NCI-H345 (cell line): Measurements from ENCODE around the gene PI16.
A peak's percentile ranks its signal among the peaks of the same experiment; 100 is the strongest.
"Not testable (repeated sequence)": the region's sequence is repeated elsewhere in the genome, so short reads cannot be mapped to it uniquely, and the experiment has no call there.

Source experiments
- DNase-seq: peaks from one replicate; lab custom pipeline; 2025; lab: John Stamatoyannopoulos, UW

PI16 gene

GRCh38 chr6:36929152-36929551, 25.4 kb upstream of the PI16 start:
- no peak for DNase-seq

DNA sequence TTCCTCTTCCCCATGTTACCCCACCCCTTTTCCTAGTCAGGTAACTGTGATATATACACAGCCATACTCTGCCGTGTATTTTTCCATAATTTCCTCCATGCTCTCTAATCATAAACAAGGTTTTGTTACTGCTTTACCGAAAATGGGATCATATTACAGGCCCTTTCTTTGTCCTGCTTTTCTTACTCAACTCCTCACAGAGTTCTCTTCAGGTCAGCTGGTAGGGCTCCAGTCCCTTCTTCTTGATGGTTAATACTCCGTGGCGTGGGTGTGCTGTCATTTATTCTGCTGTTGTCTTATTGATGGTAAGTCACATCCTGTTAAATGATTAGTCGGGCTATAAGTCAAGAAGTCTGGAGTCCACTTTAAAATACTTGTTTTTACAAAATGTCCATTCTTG, 24.9 kb upstream of the PI16 start:
- no peak for DNase-seq

- no peak for DNase-seq
Observed at GRCh38 chr6:36930483-36930882, 24.1 kb upstream of the PI16 start.

GRCh38 chr6:36933102-36933501, 21.4 kb upstream of the PI16 start:
- no peak for DNase-seq

DNA sequence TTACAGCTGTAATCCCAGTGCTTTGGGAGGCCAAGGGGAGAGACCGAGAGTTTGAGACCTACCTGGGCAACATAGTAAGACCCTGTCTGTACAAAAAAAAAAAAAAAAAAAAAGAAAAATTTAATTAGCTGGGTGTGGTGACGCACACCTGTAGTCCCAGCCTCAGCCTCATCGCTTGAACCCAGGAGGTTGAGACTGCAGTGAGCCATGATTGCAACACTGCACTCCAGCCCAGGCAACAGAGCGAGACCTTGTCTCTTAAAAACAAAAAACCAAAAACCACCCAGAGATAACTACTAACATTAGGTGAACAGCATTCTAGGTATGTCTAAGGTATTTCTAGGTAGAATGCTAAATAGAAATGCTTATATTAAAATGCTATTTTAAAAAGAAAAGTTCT, 21.0 kb upstream of the PI16 start:
- DNase-seq: no peak

DNA sequence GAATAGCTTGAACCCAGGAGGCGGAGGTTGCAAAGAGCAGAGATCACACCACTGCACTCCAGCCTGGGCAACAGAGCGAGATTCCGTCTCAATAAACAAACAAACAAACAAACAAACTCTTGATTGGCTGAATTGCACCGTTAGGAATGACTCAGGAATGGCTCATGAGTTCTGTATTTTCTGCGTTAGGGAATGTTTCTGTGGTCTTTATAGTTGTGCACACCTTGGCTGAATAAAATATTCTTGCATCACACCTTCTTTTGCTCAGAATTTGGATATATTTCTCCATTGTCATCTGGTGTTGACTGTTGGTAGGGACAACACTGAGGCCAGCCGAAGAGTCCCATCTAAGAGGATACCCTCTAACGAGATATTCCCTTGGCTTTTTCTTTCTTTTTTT, 19.6 kb upstream of the PI16 start:
- DNase-seq: no peak

DNA sequence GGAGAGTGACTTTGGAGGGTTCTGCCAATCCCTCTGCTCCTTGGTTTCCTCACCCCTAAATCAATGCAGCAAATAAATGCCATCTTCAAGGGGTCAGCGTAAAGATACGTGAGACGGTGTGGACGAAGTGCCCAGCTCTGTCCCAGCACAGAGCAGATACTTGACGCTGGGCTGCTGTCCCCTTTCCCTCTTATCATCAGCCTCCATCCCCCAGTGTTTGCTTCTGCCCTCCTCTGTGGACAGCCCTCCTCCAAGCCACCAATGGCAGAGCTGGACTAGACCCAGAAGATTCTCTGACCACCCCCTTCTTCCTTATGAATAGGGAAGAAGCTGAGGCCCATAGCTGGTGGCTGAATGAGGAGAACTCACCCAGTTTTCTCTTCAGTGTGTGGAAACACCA, 17.7 kb upstream of the PI16 start:
- DNase-seq: no peak

- DNase-seq: no peak
Observed at GRCh38 chr6:36937896-36938295, 16.6 kb upstream of the PI16 start.

GRCh38 chr6:36938536-36938935, 16.0 kb upstream of the PI16 start:
- DNase-seq: no peak

DNA sequence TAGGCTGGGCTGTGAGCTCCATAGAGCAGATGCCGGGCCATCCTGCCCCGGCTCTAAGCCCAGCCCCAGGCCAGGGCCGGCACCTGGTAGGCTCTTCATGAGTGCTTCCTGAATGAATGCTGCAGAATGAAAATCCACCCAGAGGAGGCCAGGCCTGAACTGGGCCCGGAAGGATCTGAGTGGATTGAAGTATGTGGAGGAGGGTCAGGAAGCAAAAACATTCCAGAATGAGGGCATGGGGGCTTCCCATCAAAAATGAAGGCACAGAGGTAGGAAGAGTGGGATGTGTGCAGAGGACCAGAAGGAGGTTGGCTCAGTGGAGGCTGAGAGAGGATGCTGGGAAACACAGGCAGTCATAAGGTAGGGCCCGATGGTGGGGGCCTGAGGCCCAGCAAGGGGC, 15.5 kb upstream of the PI16 start:
- DNase-seq: not testable (repeated sequence)

DNA sequence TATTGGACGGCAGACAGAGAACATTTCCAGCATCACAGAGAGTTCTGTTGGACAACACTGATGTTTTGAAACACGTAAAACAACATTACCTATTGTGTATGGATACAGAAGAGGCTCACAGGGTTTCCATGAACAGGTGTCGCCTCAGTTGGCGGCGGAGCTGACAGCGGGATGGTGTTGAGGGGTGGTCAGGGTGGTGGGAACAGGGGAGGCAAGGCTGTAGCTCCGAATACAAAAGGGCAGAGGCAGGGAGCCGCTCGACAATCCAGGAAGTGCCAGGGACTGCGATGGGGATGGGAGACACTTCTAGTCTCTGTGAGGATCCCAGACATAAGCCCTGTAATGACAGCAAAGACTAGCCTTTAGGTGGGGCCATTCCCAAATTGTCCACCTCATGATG, 14.5 kb upstream of the PI16 start:
- DNase-seq: peak; percentile 34

DNA sequence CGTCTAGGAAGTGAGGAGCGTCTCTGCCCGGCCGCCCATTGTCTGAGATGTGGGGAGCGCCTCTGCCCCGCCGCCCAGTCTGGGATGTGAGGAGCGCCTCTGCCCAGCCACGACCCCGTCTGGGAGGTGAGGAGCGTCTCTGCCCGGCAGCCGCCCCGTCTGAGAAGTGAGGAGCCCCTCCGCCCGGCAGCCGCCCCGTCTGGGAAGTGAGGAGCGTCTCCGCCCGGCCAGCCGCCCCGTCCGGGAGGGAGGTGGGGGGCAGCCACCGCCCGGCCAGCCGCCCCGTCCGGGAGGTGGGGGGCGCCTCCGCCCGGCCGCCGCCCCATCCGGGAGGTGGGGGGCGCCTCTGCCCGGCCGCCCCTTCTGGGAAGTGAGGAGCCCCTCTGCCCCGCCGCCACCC, 13.0 kb upstream of the PI16 start:
- not testable (repeated sequence) for DNase-seq

DNA sequence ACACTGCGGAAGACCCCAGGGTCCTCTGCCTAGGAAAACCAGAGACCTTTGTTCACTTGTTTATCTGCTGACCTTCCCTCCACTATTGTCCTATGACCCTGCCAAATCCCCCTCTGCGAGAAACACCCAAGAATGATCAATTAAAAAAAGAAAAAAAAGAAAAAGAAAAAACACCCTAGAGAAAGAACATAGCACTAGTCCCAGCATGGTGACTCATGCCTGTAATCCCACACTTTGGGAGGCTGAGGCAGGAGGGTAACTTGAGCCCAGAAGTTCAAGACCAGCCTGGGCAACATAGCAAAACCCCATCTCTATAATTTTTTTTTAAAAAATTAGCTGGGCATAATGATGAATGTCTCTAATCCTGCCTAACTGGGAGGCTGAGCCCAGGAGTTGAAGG, 12.2 kb upstream of the PI16 start:
- not testable (repeated sequence) for DNase-seq

DNA sequence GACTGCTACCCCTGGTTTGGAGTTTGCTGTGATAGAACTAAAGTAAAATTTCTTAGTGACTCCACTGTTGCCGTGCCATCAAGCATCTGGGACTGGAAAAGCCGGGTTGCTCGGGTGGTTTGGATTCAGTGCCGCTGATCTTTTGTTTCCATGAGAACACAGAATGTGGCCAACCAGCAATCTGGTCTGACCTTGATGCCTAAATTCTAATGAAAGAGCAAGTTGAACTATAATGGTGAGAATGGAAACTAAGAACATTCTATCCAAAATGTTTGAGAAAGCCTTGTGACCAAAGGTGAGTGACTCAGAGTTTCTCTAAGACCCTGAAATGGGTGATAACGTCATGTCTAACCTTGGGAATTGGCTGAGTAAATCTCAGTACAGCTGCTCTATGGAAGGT, 9.9 kb upstream of the PI16 start:
- no peak for DNase-seq

DNA sequence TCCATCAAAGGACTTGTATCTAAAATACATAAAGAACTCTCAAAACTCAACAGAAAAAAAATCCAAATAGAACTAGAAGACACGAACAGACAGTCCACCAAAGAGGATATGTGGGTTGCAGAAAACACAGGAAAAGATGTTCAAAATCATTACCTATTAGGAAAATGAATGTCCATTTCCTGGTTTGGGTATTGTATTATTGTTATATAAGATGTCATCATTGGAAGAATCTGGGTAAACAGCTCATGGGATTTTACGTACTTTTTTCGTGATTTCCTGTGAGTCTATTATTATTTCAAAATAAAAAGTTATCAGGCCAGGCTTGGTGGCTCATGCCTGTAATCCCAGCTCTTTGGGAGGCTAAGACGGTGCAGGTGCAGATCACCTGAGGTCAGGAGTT, 9.2 kb upstream of the PI16 start:
- no peak for DNase-seq

GRCh38 chr6:36946526-36946925, 8.0 kb upstream of the PI16 start:
- no peak for DNase-seq

DNA sequence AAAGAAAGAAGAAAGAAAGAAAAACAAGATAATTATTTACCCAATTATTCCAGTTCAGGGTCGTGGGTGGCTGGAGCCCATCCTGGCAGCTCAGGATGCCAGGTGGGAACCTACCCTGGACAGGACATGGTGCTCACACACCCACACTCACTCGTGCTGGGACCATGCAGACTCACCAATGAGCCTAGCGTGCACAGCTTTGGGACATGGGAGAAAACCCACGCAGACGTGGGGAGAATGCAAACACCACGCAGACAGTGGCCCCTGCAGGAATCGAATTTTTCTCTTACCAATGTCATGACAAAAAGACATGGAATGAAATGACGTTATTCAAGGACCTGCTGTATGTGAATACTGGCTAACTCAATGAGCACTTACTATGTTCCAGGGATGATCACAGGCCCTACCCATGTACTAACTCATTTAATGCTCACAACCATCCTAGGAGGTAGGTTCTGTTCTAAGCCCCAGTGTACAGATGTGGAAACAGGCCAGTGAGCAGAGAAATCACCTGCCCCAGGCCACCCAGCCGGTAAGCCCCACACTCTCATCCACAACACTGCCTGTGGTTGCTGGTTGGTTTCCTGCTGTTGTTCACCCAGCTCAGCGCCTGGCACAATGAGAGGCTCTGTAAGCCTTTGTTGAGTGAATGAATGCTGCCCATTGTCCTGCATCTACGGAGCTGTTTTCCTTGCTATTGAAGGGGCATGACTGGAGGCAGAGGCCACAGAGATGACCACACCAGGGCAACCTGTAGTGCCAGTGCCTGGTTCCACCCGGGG, 6.8 kb upstream of the PI16 start:
- no peak for DNase-seq

- DNase-seq: not testable (repeated sequence)
Observed at GRCh38 chr6:36949076-36949475, 5.5 kb upstream of the PI16 start.

GRCh38 chr6:36949636-36950035, 4.9 kb upstream of the PI16 start:
- DNase-seq: no peak

GRCh38 chr6:36953931-36954261, 642 bp upstream of the PI16 start:
- DNase-seq: no peak

DNA sequence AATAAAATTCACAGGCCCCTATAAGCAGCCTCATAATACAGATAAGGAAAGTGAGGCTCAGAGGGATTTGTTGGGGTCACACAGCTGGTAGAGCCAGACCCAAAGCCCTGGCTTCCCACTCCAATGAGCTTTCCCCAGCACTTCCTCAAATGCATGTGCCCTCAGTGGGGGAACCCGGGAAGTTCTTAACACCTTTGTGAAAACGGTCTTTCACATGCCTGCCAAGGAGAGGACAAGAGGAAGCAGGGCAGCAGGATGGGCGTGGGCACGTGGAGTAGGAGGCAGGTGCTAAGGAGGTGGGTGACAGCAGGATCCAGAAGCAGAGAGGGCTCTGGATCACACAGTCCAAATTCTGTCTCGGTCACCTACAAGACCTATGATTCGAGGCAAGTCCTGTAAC, 598 bp downstream of the PI16 start:
- no peak for DNase-seq

GRCh38 chr6:36955671-36956445, 1.3 kb downstream of the PI16 start:
- no peak for DNase-seq

DNA sequence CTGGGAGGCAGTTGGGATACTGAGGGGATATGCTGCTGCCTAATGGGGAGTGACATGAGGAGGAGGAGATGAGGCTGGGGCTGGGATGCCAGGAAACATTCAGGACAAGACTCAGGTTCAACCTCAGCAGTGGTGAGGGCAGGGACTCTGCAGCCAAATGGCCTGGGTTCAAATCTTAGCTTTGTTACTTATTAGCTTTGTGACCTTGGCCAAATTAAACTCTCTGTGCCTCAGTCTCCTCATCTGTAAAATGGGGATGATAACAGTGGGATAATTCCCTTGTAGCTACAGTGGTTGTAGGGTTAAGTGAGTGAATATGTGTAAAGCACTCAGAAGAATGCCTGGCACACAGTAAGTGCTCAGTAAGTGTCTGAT, 1.9 kb downstream of the PI16 start:
- no peak for DNase-seq

- no peak for DNase-seq
Observed at GRCh38 chr6:36957773-36958271, 3.3 kb downstream of the PI16 start.
